Epithelial cell of proximal tubule (primary cell): ENCODE results near the gene ALCAM. TPM values are rescaled to one million over a fixed set of nuclear protein-coding genes. Genes with fewer than 3 reads are reported as not detected.

Source experiments
- DNase-seq: peaks from one replicate; pipeline ENCODE4 v3.0.0-alpha.2; 2011; ENCODE audit warnings: low read depth
- H3K4me3 ChIP-seq: 2 replicates; pipeline ENCODE4 v1.5.1; 2011; ENCODE audit warnings: low read depth, mild to moderate bottlenecking, low read length
- total RNA-seq: library from RNA; depleted of rRNA; stranded (reverse); fragments of >200 nt; gene quantifications from 2 replicates; pipeline ENCODE4 v1.2.3, GENCODE V29; 2015
- TF ChIP-seq, protein P1 (sequence below): conservative IDR thresholded peaks from 2 replicates; pipeline ENCODE4 v1.5.1; 2012; ENCODE audit warnings: low read depth, mild to moderate bottlenecking, low read length

The ALCAM gene
- total RNA-seq, 1 donor from 2014 or later = 121 TPM

- no peak overlapping the region for H3K4me3 ChIP-seq
- TF ChIP-seq, protein P1, sequence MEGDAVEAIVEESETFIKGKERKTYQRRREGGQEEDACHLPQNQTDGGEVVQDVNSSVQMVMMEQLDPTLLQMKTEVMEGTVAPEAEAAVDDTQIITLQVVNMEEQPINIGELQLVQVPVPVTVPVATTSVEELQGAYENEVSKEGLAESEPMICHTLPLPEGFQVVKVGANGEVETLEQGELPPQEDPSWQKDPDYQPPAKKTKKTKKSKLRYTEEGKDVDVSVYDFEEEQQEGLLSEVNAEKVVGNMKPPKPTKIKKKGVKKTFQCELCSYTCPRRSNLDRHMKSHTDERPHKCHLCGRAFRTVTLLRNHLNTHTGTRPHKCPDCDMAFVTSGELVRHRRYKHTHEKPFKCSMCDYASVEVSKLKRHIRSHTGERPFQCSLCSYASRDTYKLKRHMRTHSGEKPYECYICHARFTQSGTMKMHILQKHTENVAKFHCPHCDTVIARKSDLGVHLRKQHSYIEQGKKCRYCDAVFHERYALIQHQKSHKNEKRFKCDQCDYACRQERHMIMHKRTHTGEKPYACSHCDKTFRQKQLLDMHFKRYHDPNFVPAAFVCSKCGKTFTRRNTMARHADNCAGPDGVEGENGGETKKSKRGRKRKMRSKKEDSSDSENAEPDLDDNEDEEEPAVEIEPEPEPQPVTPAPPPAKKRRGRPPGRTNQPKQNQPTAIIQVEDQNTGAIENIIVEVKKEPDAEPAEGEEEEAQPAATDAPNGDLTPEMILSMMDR = no peak
- no peak for DNase-seq
Measured at GRCh38 chr3:105413343-105413887, 46.7 kb downstream of the ALCAM start.

GRCh38 chr3:105414841-105415240, 48.1 kb downstream of the ALCAM start:
- no peak for DNase-seq
- TF ChIP-seq, protein P1 = no peak
- H3K4me3 ChIP-seq = no peak overlapping the region

DNA sequence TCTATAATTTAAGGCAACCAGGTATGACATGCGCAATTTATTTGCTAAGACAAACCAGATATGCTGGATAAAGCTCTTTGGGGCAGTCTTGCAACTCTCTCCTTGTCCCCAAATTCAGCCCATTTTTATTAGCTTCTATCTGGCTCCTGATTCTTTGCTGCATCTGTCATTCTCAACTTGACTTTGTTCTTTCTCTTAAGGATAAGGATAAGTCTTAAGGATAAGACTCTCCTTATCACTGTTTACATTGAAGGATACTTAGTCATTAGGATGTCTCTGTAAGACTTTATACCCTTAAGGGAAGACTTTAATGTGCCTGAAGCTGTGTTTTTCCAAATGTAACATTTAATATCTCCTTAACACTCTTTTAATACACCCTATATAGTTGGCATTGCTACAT, 49.2 kb downstream of the ALCAM start:
- H3K4me3 ChIP-seq = no peak overlapping the region
- DNase-seq = no peak
- TF ChIP-seq, protein P1 = no peak

- no peak for DNase-seq
- TF ChIP-seq, protein P1 = no peak
- no peak overlapping the region for H3K4me3 ChIP-seq
Measured at GRCh38 chr3:105417525-105418289, 51.0 kb downstream of the ALCAM start.

GRCh38 chr3:105422645-105423044, 55.9 kb downstream of the ALCAM start:
- TF ChIP-seq, protein P1 = no peak
- no peak for DNase-seq
- no peak overlapping the region for H3K4me3 ChIP-seq

DNA sequence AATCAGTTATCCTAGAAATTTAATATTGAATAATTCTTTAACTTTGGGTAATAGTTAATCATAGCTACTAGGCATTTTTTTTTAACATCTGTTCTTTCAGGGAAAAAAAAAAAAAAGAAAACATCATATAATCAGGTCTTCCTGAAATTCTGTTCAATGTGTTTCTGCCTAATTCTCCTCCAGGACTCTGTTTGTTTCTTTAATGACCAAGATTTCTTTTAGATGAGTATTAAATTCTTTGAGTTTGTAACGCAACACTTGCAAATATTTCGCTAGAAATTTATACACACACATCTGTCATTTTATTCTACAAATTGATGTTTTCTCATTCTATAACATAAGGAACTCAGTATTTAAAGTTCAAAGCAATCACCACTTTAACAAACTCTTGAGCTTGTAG, 56.7 kb downstream of the ALCAM start:
- no peak overlapping the region for H3K4me3 ChIP-seq
- TF ChIP-seq, protein P1 = no peak
- DNase-seq = no peak
